Activated CD4-positive, alpha-beta T cell treated with anti-CD3 and anti-CD28 coated beads for 1 hour (primary cell): Measurements from ENCODE around the gene TNS1.
"Not testable (repeated sequence)": the region's sequence is repeated elsewhere in the genome, so short reads cannot be mapped to it uniquely, and the experiment has no call there.

Experiments used
- DNase-seq: peaks from one replicate; pipeline ENCODE4 v3.0.0-alpha.2; 2020

Gene TNS1

GRCh38 chr2:217823626-217824025, 179.2 kb downstream of the TNS1 start:
- no peak for DNase-seq

GRCh38 chr2:217822296-217823252, 180.2 kb downstream of the TNS1 start:
- DNase-seq = no peak

- DNase-seq = no peak
These were observed 181.2 kb downstream of the TNS1 start for GRCh38 chr2:217821536-217822147.

GRCh38 chr2:217820904-217821303, 181.9 kb downstream of the TNS1 start:
- no peak for DNase-seq

- no peak for DNase-seq
These were observed 182.5 kb downstream of the TNS1 start for GRCh38 chr2:217820091-217820819.

- DNase-seq = no peak
These were observed 184.4 kb downstream of the TNS1 start for GRCh38 chr2:217818293-217818850.

GRCh38 chr2:217817466-217818292, 185.1 kb downstream of the TNS1 start:
- DNase-seq = no peak

- DNase-seq = no peak
These were observed 186.4 kb downstream of the TNS1 start for GRCh38 chr2:217816396-217816869.

- DNase-seq = no peak
These were observed 189.0 kb downstream of the TNS1 start for GRCh38 chr2:217813828-217814227.

GRCh38 chr2:217812170-217812569, 190.6 kb downstream of the TNS1 start:
- no peak for DNase-seq

- no peak for DNase-seq
These were observed 192.5 kb downstream of the TNS1 start for GRCh38 chr2:217810260-217810659.

GRCh38 chr2:217809736-217810135, 193.1 kb downstream of the TNS1 start:
- DNase-seq = no peak

- not testable (repeated sequence) for DNase-seq
These were observed 193.8 kb downstream of the TNS1 start for GRCh38 chr2:217808967-217809366.

- DNase-seq = no peak
These were observed 194.5 kb downstream of the TNS1 start for GRCh38 chr2:217808326-217808725.

GRCh38 chr2:217807753-217808152, 195.0 kb downstream of the TNS1 start:
- DNase-seq = no peak

- DNase-seq = no peak
These were observed 195.8 kb downstream of the TNS1 start for GRCh38 chr2:217807025-217807424.

- DNase-seq = no peak
These were observed 196.4 kb downstream of the TNS1 start for GRCh38 chr2:217806482-217806765.

GRCh38 chr2:217805668-217806481, 196.9 kb downstream of the TNS1 start:
- DNase-seq = no peak

GRCh38 chr2:217804791-217805667, 197.8 kb downstream of the TNS1 start:
- no peak for DNase-seq

- no peak for DNase-seq
These were observed 198.5 kb downstream of the TNS1 start for GRCh38 chr2:217804338-217804737.

- no peak for DNase-seq
These were observed 199.2 kb downstream of the TNS1 start for GRCh38 chr2:217803653-217803960.
